Spinal cord (tissue), 10 donors: ENCODE results near the gene RPTOR. TPM values are rescaled to one million over a fixed set of nuclear protein-coding genes. Genes with fewer than 3 reads are reported as not detected.

Experiments used
- DNase-seq, 6 donors: peaks; one replicate each; pipeline versions ENCODE4 v3.0.0 to v3.0.0-alpha.2; 2013 to 2015; ENCODE audit warnings: low spot score in 6 of 6, low read depth in 4 of 6
- H3K27ac ChIP-seq: one replicate; pipeline ENCODE4 v1.5.1; 2013; ENCODE audit warnings: low read depth, low read length, control low read depth
- H3K27me3 ChIP-seq: one replicate; pipeline ENCODE4 v1.6.1; 2013; ENCODE audit warnings: low read length; ENCODE audit not compliant: control insufficient read depth, insufficient read depth
- H3K36me3 ChIP-seq: one replicate; pipeline ENCODE4 v1.6.1; 2013; ENCODE audit warnings: low read length; ENCODE audit not compliant: control insufficient read depth, insufficient read depth
- H3K4me1 ChIP-seq: one replicate; pipeline ENCODE4 v1.6.1; 2013; ENCODE audit warnings: low read length; ENCODE audit not compliant: control insufficient read depth, insufficient read depth
- H3K4me3 ChIP-seq: one replicate; pipeline ENCODE4 v1.5.1; 2013; ENCODE audit warnings: low read depth, low read length, control low read depth
- H3K9me3 ChIP-seq: one replicate; pipeline ENCODE4 v1.6.1; 2013; ENCODE audit warnings: low read length; ENCODE audit not compliant: control insufficient read depth, insufficient read depth
- WGBS: methylation state at CpG from one replicate; pipeline ENCODE4 v1.1.5; 2013; ENCODE audit warnings: missing lambda C conversion rate; ENCODE audit not compliant: insufficient coverage; 5-methylcytosine and 5-hydroxymethylcytosine counted together
- polyA plus RNA-seq, 2 donors: library from polyadenylated mRNA; unstranded; fragments of 120-200 nt; gene quantifications; one replicate each; pipeline ENCODE4 v1.2.1, GENCODE V29; 2013; ENCODE audit not compliant: insufficient read length in 2 of 2
- small RNA-seq: library from RNA; depleted of rRNA; stranded (forward); fragments of <200 nt; gene quantifications from one replicate; pipeline ENCODE3, GENCODE V24; 2014; ENCODE audit warnings: low replicate concordance
- total RNA-seq, 2 donors: library from RNA; depleted of rRNA in 1 of 2; stranded (reverse); fragments of 120-200 nt in 1 of 2; fragments of >200 nt in 1 of 2; gene quantifications; one replicate each; pipeline versions ENCODE4 v1.2.3 to v1.2.4, GENCODE V29; 2013 to 2014
- donor health status: healthy.

Gene RPTOR
- total and polyA plus RNA-seq, 4 donors: 17.1 to 27.2 (median 21.6) TPM

GRCh38 chr17:81013642-81014041 lies 469.0 kb downstream of the RPTOR start:
- Histone ChIP-seq H3K36me3 (no peaks in the 10 kb centered on the region), H3K27me3 (no peaks in the 10 kb centered on the region), H3K9me3 (no peaks in the 10 kb centered on the region), H3K27ac (no peak overlapping the region), H3K4me3 (no peak overlapping the region), H3K4me1 (peaks cover 13% of the 10 kb centered on the region)
- no peak for DNase-seq
- 71% methylated on average over 1 of the region's 6 CpGs for WGBS

- WGBS: 100% methylated on average over 1 of the region's 1 CpG
- no peak overlapping the region for H3K27ac ChIP-seq
- H3K27me3 ChIP-seq: no peaks in the 10 kb centered on the region
- no peaks in the 10 kb centered on the region for H3K9me3 ChIP-seq
- H3K36me3 ChIP-seq: no peaks in the 10 kb centered on the region
- no peak for DNase-seq
- peaks cover 21% of the 10 kb centered on the region for H3K4me1 ChIP-seq
- H3K4me3 ChIP-seq: no peak overlapping the region
Observed at GRCh38 chr17:81015136-81015535, 470.5 kb downstream of the RPTOR start.

Small RNAs within 50 kb of the gene (small RNA-seq; reads per million reads assigned to genes)
- not detected for gene AC120024.2
- gene AC120024.3: not detected

Other genes with a start within 250 kb of the RPTOR start
- 10 to 100 TPM; 14.3 to 21.2 TPM for gene ENDOV, start 129.7 kb upstream of the RPTOR start, total RNA-seq
- gene ENDOV, start 129.7 kb upstream of the RPTOR start, polyA plus RNA-seq: 10 to 100 TPM; 37.6 to 51.6 TPM
- 10 to 100 TPM in 1 of 2 donors, 1 to 10 TPM in 1; 6.7 to 19.4 TPM for gene NPTX1, start 68.2 kb upstream of the RPTOR start, total RNA-seq
- 10 to 100 TPM; 20.5 to 23.5 TPM for gene NPTX1, start 68.2 kb upstream of the RPTOR start, polyA plus RNA-seq